GM12873 (cell line): ENCODE data around the gene TMEM54.

Experiments used
- TF ChIP-seq, protein P1 (sequence below): IDR thresholded peaks from 2 replicates; pipeline ENCODE4 v1.5.1; 2012; ENCODE audit warnings: low read depth, mild to moderate bottlenecking, moderate library complexity, low read length, control low read depth; ENCODE audit not compliant: insufficient read depth; ENCODE audit errors: missing control alignments

The TMEM54 gene

DNA sequence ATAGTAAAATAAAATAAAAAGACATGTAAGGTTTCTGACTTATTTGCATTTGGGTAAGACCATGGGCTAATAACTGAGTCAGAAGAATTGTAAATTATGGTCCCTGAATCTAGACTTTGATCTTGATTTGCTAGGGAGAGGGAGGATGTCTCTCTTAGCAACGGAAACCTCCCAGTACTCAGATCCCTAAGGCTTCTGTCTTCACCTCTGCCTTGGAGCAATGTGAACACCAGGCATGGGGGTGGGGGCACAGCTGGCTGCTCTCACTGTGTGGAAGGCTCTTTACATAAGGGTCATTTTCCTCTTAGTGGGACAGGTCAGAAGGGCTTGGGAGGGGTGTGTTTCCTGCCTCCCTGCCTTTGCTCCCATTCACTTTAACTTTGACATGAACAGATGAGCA, 17.0 kb upstream of the TMEM54 start:
- TF ChIP-seq, protein P1, sequence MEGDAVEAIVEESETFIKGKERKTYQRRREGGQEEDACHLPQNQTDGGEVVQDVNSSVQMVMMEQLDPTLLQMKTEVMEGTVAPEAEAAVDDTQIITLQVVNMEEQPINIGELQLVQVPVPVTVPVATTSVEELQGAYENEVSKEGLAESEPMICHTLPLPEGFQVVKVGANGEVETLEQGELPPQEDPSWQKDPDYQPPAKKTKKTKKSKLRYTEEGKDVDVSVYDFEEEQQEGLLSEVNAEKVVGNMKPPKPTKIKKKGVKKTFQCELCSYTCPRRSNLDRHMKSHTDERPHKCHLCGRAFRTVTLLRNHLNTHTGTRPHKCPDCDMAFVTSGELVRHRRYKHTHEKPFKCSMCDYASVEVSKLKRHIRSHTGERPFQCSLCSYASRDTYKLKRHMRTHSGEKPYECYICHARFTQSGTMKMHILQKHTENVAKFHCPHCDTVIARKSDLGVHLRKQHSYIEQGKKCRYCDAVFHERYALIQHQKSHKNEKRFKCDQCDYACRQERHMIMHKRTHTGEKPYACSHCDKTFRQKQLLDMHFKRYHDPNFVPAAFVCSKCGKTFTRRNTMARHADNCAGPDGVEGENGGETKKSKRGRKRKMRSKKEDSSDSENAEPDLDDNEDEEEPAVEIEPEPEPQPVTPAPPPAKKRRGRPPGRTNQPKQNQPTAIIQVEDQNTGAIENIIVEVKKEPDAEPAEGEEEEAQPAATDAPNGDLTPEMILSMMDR, result no peak

DNA sequence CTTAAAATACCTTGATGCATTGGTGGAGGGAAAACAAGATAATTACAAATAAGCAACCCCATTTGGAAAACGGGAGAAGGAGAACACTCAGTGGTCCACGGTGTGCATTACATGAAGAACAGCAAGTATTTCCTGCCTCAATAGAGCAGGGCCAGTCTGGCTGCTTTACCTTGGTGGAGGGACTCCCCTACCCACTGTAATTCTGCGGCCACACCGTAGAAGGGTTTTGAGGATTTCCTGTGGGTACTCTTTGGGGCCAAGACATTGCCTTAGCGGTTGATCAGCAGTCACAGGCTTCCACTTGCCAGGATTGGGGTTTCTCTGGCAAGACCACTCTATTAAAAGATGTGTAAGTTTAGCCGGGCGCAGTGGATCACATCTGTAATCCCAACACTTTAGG, 16.3 kb upstream of the TMEM54 start:
- TF ChIP-seq, protein P1, result no peak

DNA sequence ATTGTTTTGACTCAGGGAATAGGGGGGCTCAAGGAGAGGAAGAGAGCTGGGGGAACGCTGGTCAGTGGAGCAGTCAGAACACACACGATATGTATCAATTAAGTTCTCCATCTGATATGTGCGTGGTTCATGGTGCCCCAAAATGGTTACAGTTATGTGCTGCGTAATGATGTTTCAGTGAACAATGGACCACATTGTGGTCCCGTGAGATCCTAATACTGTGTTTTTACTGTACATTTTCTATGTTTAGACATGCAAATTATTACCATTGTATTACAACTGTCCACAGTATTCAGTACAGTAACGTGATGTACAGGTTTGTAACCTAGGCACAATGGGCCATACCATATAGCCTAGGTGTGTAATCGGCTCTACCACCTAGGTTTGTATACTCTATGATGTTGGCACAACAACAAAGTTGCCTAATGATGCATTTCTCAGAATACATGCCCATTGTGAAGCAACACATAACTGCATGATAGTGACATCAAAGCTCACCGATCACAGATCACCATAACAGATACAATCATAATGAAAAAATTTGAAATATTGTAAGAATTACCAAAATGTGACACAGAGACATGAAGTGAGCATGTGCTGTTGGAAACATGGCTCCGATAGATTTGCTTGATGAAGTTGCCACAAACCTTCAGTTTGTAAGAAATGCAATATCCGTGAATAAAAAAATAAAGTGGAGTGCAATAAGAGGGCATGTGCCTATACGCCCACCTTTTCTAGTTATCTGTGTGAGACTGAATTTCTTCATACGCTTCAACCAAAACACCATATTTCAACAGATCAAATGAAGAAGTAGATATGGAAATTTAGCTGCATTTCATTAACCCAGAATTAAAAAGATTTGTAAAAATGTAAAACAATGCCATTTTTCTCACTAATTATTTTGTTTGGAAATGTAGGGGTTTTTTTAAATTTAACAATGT, 14.8 kb upstream of the TMEM54 start:
- TF ChIP-seq, protein P1, result no peak

DNA sequence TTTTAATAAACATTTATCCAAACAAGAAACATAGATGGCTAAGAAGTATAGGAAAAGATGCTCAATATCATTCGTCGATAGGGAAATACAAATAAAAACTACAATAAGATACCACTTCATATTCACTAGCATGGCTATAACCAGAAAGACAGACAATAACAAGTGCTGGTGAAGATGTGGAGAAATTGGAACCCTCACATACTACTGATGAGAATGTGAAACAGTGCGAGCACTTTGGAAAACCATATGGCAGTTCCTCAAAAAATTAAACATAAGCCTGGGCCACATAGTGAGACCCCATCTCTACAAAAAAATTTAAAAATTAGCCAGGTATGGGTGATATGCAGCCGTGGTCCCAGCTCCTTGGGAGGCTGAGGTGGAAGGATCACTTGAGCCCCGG, 9.1 kb upstream of the TMEM54 start:
- TF ChIP-seq, protein P1, result no peak

DNA sequence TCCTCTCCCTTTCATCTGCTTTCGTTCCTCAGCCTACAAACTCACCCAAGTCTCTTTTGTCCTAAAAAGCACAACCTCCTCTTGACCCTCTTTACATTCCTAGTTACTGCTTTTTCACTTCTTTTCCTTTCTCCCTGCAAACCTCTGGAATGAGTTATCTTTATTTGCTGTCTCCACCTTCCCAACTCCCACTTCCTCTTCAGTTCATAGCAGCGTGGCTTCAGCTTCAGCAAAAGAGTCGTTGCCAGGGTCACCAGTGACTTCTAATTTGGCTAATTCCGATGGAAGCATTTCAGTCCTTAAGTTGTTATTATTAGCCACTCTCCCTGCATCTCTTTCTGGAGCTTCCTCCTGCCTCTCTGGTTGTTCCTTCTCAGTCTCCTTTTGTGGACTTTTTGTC, 6.2 kb upstream of the TMEM54 start:
- TF ChIP-seq, protein P1, result no peak

DNA sequence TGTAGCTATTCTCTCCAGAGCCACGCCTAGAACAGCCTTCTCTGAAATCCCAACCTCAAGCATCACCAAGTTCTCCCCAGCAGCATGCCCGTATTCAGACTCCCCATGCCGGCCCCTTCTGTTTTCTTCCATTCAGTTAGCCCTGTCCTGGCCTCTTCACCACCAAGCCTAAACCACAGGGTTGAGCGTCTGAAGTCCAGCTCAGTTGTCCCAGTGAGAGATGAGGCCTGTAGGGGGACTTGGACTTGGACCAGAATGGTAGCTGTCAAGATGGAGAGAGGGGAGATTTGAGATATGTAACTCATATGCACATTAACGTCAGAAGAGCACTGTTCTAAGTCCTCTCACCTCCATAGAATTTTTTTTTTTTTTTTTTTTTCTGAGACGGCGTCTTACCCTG, 5.5 kb upstream of the TMEM54 start:
- TF ChIP-seq, protein P1, result no peak

DNA sequence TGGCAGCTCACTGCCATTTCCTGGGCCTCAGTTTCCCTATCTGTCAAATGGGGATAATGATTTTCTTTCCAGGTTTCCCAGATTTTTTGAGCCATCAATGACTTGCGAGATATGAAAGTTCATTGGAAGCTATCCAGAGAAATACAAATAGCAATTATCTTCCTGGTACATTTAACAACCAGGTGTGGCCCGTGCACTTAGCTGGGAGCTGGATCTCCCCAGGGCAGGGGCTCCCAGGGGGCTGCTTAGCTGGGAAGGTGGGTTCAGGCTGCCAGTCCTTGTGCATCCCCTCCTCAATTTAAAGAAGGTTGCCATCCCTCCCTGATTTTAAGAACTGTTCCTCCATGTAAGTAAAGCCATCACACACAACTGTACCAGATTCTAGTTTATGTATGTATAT, 3.6 kb upstream of the TMEM54 start:
- TF ChIP-seq, protein P1, result no peak
